GM13976 (cell line): ENCODE results near the gene TIMP1.

Experiments
- DNase-seq: peaks from one replicate; pipeline ENCODE4 v3.0.0; 2012; ENCODE audit warnings: low spot score
- in situ Hi-C: fragments of 300-500 bp; cut with MboI; formaldehyde crosslinking; loops from one replicate; pipeline ENCODE4 v1.12.0; 2022; ENCODE audit warnings: low sequenced_read_pairs, mixed read lengths, inconsistent platforms; ENCODE audit not compliant: unreplicated experiment
- TF ChIP-seq, protein P1 (sequence below): IDR thresholded peaks from 2 replicates; pipeline ENCODE4 v1.5.1; 2012; ENCODE audit warnings: borderline replicate concordance, mild to moderate bottlenecking; ENCODE audit not compliant: insufficient read depth; ENCODE audit errors: extremely low read depth, missing control alignments, control extremely low read depth

The TIMP1 gene

DNA sequence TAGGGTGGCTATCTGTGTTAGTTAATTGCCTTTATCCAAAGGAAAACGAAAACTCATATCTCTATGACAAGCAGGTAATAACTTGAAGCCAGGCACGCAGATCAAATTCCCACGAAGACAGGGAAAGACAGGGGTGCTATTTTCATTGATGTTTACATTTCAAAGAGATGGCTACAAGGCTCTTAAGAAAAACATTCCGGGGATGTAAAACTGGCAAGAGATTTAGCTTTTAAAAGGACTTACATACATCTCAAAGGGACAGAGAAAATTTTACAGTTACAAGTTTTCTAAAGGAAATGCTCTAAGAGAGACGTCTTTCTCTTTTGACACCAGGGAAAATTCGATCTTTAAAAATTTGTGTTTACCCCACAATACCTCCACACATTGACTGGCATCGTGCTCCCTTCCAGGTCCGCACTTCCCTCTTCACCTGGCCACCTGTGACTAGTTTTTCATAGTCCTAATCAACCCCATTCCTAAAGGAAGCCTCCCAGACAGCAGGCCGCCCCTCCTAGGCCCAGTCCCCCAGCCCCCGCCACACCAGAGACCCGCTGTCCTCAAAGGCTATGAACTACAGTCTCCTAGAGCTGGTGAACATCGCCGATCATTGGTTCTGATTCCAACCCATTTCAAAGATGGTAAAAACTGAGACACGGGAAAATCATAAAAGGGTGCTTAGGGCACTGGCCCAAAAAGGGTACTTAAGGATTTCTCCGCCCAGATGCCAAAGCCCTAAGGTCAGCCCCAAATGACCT is 21.9 kb upstream of the TIMP1 start:
- TF ChIP-seq, protein P1, sequence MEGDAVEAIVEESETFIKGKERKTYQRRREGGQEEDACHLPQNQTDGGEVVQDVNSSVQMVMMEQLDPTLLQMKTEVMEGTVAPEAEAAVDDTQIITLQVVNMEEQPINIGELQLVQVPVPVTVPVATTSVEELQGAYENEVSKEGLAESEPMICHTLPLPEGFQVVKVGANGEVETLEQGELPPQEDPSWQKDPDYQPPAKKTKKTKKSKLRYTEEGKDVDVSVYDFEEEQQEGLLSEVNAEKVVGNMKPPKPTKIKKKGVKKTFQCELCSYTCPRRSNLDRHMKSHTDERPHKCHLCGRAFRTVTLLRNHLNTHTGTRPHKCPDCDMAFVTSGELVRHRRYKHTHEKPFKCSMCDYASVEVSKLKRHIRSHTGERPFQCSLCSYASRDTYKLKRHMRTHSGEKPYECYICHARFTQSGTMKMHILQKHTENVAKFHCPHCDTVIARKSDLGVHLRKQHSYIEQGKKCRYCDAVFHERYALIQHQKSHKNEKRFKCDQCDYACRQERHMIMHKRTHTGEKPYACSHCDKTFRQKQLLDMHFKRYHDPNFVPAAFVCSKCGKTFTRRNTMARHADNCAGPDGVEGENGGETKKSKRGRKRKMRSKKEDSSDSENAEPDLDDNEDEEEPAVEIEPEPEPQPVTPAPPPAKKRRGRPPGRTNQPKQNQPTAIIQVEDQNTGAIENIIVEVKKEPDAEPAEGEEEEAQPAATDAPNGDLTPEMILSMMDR: no peak
- in situ Hi-C loops: no loop called here
- DNase-seq: no peak

DNA sequence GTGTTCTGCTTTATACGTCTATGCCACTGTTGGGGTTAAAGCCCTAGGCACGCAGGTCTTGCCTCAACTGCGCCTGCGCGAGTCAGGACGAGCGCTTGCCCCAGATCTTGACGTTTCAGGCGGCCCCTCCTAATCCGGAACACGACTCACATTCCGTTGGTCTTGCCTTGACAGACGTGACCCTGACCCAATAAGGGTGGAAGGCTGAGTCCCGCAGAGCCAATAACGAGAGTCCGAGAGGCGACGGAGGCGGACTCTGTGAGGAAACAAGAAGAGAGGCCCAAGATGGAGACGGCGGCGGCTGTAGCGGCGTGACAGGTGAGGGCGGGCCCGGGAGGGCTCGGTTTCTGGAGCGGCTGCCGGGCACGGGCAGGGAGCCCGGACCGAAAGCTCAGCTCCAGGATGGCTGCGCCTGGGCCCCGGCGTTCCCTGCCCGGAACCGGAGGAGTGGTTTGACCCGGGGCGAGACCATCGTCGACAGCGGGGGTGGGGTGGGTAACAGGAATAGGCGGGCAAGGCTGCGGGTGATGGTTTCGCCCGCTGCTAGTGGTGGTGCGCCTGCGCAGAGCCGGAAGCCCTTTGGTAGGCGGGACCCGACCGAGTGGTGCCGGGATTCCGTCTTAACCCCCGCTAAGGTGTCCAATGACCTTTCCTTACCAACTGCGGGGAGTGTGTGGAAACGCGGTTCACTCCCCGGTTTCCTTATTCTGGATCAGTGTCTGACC is 21.1 kb upstream of the TIMP1 start, which contains the start of gene ARAF:
Gene ARAF (plus strand): TSS at position 272 of the 725 bp plus-strand sequence. CDS start 1,763 bp downstream, outside the sequence.
- in situ Hi-C loops: no loop called here
- peak; percentile 91 for DNase-seq
- TF ChIP-seq, protein P1: no peak

- peak; percentile 5 for DNase-seq
- TF ChIP-seq, protein P1: no peak
- in situ Hi-C loops: no loop called here
Observed at GRCh38 chrX:47561659-47562151, 20.5 kb upstream of the TIMP1 start.

DNA sequence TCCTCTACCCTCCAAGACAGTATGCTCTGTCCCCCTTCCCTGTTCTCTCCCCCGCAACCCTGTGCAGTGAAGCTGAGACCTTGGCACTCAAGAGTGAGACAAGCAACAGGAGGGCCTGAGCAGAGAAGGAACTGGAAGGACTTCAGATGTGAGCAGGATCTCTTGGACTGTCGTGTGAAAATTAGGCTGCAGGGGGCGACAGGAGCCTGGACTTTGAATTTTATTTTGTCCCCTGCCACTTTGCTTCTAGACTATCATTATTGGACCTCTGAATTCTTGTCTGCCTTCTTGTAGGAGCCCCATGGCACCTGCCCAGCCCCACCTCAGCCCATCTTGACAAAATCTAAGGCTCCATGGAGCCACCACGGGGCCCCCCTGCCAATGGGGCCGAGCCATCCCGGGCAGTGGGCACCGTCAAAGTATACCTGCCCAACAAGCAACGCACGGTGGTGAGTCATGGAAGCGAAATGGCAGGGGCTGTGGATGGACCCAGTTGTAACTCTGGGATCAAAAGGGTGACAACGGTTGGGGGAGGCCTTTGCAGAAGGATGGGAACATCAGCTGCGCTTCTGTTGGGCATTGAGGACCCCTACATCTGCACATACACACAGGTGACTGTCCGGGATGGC is 19.5 kb upstream of the TIMP1 start:
- in situ Hi-C loops: no loop called here
- no peak for DNase-seq
- TF ChIP-seq, protein P1: peak; percentile 40

GRCh38 chrX:47563801-47564315 is 18.4 kb upstream of the TIMP1 start:
- TF ChIP-seq, protein P1: no peak
- in situ Hi-C loops: no loop called here
- DNase-seq: peak; percentile 3

- peak; percentile 9 for DNase-seq
- in situ Hi-C loops: no loop called here
- TF ChIP-seq, protein P1: no peak
Observed at GRCh38 chrX:47564438-47565085, 17.7 kb upstream of the TIMP1 start.
